NCI-H446 (cell line): ENCODE results near the gene STRBP.
"Not testable (repeated sequence)": the region's sequence is repeated elsewhere in the genome, so short reads cannot be mapped to it uniquely, and the experiment has no call there.

Experiments used
- DNase-seq, 2 experiments: peaks; one replicate each; lab custom pipeline; 2025; lab: John Stamatoyannopoulos, UW

The STRBP gene

DNA sequence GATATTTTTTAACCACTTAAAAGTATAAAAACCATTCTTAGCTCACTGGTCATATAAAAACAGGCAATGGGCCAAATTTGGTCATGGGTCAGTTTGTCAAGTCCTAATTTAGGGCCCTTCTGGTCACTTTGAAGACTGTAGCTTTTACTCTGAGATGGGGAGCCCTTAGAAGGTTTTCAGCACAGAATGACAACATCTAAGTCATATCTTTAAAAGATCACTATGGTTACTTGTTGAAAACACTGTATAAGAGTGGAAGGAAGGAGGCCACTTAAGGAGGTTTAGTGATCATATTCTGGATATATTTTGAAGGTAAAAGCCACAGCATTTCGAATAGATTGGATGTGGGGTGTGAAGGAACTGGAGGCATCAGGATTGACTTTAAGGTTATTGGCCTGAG is 76.7 kb downstream of the STRBP start:
- DNase-seq: no peak

DNA sequence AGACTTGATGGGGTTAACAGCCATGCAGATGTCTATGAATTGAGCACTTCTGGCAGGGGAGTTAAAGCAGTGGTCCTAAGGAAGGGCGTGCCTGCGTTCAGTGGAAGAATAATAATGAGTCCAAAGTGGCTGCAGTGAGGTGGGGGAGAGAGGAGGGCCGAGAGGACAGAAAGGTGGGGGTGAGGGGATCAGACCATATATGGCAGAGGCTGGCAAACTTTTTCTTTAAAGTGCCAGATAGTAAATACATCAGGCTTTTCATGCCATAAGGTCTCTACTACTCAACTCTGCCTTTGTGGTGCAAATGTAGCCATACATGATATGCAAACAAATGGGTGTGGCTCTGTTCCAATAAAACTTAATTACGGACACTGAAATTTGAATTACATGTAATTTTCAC is 77.1 kb downstream of the STRBP start:
- peak in 1 of 2 experiments; percentile 2 for DNase-seq

DNA sequence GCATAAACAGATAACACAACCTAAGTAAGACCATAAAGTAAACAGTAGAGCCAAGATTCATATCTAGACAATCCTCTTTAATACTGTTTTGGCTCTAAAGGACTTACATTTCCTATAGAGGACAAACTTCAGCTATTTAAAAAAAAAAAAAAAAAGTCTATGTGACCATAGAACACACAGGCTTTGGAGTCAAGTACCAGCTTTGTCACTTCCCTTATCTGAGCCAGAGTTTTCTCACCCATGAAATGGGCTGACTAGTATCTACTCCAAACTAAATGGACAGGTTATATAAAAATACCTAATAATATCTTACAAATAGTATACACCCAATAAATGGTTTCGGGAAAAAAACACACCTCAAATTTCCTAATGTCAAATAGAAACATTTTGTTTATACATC is 81.3 kb downstream of the STRBP start:
- no peak for DNase-seq

DNA sequence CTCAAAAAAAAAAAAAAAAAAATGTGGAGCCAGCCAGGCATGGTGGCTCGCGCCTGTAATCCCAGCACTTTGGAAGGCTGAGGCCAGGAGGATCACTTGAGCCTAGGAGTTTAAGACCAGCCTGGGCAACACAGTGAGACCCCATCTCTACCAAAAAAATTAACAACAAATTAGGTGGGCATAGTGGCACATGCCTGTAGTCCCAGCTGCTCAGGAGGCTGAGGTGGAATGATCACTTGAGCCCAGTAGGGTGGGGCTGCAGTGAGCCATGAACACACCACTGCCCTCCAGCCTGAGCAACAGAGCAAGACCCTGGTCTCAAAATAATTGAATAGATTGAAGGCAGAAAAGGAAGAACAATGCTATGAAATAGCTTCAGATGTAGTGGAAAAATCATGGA is 82.4 kb downstream of the STRBP start:
- not testable (repeated sequence) for DNase-seq

DNA sequence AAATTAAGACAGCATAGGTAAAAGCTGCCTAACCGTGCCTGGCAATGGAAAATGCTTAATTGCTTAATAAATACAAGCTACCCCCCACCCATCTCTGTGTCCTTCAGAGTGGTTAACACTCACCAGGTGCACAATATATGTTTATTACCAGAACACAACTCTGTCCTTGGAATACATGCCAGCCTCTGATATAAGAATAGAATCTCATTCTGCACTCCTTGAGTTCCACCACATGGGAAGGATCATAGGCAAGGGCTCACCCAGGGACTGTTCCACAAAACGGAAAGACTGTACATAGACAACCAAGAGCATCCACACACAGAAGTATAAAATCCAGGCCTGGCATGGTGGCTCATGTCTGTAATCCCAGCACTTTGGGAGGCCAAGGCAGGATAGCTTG is 91.4 kb downstream of the STRBP start:
- no peak for DNase-seq

DNA sequence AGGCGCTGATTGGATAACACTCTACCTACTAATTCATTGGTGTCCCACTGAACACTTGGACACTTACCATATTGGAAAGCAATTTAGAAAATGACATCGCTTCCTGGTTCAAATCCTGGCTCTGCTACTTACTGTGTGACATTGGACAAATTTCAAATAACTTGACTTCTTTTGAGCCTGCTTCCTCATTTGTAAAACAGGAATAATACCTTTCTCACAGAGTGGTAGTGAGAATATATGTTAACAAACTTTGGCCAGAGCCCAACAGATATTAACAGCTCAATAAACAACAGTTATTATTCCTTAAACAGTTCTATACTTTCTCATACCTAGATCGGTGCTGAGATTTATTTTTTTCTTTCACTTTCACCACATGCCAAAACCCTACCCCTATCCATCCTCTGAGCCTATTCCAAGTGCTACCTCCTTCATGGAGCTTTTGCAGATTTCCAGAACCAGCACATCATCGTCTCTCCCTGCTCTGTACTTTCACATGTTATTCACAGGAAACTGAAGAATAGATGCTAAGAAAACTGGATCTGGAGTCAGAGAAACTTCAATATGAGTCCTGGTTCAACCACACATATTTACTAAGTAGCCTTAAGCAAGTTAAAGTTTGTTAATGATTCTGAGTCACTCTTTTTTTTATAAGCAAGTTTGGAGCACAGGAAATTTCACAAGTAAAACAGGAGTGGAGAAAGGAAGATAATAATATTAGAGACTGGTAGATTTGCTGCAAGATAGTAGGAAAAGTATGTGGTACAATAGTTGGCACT is 92.3 kb downstream of the STRBP start:
- no peak for DNase-seq

DNA sequence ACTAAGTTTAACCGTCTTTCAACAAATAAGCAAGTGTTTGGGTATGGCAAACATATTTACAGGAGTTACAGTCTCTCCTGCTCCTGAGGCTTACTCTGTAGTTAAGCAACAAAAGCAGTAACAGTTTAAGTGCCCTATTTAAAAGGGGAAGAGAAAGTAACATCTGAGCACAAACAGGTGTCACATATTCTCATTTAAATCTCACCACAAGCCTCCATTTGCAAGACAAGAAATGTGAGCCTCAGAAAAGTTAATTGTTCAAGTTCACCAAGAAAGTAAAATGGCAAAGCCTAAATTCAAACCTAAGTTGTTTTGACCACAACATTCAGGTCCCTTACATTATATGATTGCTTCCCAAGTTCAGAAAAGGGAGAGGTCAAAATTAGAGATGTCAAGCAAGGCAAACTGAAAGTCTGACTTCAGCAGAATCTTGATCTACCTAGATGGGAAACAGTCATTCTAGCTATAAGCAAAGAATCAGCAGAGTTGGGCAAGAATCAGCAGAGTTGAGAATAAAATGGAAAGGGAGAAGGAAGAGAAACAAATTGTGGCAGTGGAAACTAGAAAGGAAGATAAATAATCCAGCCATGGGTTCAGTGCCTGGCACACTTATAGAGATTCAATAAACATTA is 93.4 kb downstream of the STRBP start:
- no peak for DNase-seq

DNA sequence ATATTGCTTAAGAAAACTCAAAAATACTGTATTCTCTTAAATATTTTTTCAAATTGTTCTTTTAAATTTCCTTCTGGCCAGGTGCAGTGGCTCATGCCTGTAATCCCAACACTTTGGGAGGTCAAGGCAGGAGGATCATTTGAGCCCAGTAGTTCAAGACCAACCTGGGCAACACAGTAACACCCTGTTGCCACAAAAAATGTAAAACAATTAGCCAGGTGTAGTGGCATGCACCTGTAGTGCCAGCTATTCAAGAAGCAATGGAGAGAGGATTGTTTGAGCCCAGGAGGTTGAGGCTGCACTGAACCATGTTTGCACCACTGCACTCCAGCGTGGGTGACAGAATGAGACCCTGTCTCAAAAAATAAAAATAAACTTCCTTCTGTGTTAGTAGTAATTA is 94.3 kb downstream of the STRBP start:
- no peak for DNase-seq

DNA sequence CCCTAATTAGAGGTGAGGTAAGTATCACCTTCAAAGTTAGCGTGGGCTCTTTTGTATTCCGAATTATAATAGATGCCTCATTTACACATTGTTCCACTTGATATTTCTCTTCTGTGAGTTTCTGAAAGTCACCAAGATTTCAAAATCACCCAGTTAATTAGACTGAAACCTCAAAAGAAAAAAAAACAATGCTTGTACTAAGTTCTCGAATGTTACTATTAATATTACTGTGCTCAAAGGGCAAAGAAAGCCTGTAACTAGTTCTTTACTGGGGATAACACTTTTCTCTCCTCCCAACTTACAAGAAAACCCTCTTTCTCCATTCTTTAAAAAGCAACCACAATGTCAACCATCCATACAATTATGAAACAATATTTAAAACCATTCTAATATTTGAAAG is 98.5 kb downstream of the STRBP start:
- DNase-seq: no peak

DNA sequence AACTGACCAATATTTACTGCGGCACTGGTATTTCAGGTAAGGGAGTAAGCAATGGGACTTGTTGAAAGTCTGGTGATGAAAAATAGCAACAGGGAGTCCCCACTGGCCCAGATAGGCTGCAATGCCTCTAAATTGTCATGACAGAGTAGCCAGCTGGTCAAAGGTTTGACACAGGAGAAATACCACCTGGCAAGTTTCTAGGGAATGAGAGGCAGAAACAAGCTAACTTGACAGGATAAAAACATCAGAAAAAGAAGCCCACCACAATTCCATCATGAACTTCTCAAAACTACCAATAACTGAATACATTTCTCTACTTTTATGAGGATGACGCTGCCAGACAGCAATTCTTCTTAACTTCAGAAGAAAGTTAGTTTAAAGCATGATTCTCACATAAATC is 99.8 kb downstream of the STRBP start:
- DNase-seq: no peak

DNA sequence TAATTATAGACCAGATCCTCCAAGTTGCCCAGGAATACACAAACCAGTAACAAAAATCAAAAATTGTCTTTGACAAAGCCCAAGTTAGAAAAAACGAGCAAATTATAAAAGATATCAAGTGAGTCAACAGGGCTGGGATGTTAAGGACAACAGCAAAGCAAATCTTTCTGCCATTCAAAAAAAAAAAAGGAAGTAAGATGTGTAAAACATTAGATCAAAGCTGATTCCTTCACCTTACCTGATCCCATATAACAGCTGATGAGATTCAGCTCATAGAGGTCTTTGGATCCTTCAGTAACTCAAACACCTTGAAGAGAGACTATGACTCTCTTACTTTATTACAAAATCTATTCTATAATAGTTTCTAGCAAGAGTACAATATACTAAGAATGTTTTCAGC is 100.9 kb downstream of the STRBP start:
- DNase-seq: no peak

DNA sequence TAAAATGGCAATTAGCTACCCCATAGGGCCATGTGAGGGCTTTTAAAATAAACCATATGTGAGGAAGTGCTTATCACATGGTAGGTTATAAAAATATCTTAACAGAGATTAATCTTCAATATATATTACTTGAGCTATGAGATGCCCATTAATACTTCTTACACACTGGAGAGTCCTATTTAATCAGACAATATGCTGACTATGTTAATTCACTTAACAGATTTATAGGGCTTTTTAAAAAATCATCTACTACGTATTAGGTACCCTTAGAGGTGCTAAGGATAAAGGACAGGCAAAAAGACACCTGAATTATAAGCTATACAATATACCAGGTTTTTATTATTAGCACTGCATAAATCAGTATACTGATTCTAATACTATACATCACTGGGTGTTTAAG is 102.6 kb downstream of the STRBP start:
- no peak for DNase-seq

DNA sequence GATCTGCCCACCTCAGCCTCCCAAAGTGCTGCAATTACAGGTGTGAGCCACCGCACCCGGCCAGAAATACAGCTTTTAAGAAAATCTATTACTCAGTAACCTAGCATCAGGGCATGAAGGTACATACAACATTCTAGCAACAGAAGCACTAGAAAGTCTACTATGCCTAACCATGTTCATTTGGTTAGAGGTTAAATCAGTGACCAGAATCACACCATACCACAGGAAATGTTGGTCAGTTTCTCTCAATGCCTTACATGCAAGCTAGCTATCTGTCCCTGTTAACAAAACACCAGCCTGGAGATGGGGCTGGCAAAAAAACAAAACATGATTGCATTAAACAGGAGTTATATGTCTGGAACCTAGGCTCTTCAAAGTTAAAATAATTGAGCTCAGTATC is 104.1 kb downstream of the STRBP start:
- DNase-seq: no peak

DNA sequence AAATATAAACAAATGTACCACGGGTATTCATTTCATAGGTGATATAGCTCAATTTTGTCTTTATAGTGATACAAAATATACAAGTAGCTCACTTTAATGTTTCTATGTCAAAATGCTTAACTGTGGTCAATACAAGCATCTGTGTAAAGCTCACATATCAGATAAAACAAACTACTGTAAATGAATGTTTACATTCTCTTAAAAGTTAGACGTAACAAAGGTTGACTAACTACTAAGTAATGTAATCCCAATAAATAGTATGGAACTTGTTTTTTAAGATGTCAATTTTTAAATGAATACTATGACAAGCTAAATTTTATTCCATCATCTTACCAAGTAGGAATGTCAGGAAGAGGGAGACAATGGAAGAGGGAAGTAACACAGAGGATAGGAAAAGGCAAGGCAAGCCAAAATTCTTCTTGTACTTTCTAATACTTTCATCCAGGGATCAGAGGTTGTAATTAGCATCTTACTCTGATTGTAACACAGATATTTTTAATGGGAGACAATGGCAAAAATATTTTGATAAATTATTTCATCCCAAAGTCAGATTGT is 105.5 kb downstream of the STRBP start:
- no peak for DNase-seq

DNA sequence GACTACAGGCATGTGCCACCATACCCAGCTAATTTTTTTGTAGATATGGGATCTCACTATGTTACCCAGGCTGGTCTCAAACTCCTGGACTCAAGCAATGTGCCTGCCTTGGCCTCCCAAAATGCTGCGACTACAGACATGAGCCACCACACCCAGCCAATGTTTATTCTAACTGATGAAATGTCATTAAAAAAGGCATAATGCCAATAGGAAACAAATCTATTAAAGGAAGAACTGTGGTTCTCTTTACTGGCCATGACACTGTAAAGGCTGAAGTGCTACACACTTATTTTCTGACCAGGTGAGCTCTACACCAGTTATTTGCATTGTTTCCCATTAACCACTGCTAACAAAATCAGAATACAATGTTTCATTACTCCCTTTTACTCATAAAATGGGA is 106.0 kb downstream of the STRBP start:
- DNase-seq: no peak

DNA sequence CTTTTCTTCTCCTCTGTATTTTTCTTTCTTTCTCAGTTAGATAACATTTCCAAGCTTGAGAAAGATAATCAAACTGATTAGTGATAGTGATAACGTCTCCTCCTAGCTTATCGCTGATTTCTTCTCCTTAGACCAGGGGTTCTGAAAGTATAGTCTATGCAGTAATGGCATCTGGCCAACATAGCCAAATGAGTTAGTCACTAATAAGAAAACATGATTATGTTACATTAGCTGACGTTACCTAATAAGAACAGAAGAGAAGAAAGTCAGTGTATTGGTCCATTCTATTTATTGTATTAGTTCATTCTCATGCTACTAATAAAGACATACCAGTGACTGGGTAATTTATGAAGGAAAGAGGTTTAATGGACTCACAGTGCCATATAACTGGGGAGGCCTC is 111.2 kb downstream of the STRBP start:
- no peak for DNase-seq

DNA sequence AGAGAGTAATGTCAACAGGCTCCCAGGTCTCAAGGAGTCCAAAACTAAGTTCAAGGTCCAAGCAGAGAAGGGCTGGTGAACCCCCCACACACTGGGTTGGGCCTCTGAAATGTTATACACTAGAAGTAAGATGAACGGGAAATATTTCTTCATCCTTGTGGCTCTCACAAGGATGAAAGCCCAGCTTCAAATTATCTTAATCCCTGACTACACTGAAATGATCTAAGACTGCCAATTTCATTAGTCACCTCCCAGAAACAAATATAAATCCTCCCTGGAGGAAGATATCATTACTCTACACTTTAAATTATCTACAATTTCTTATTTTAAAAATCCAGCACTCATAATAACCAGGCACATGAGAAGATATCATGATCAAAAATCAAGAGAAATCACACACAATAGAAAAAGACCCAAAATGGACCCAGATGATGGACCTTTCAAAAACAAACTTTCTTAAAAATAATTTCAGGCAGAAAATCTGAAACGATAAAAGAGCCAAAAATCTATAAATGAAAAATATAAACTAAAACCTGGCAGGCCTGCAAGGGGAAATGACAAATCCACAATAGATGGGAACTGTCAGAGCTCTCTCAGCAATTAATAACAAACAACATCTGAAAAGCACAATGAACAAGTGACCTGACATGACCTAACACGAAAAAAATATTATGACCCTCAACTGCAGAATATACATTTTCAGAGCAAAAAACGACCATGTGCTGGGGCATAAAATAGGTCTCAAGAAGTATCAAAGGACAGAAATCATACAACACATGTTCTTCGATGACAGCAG is 117.5 kb downstream of the STRBP start:
- DNase-seq: no peak

DNA sequence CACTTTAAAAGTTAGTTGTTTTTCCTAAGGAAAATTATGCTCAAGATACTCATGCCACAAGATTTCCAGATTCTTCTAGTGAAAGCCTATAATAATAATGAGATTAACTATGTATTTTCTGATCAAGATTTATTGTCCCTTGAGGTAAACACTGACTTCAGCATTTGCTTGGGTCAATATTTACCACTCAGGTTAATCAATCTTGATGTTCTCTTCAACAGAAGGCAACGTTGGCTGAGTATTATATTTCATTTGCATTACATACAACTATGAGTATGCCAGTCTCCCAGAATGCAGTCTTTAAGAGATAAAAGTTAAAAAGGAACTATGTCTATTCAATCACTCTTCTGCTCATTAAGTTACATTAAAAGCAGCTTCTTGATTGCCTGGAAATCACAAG is 119.3 kb downstream of the STRBP start:
- no peak for DNase-seq

DNA sequence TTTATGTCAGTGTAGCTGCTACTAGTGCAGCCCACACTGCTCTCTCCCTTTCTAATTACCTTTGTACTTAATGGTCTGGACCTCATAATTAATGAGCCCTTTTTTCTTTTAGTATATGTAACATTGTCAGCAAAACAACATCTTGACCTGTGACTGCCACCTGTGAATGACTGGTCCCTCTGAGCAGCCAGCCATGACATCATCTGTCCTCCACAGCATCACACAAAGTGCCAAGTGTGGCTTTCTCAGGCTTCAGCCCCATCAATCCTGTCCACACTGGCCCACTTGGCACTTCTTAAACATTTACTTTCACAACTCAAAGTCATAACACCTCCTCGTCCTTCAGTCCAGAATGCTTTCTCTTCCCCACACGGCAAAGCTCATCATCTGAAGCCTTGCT is 130.2 kb downstream of the STRBP start:
- no peak for DNase-seq

DNA sequence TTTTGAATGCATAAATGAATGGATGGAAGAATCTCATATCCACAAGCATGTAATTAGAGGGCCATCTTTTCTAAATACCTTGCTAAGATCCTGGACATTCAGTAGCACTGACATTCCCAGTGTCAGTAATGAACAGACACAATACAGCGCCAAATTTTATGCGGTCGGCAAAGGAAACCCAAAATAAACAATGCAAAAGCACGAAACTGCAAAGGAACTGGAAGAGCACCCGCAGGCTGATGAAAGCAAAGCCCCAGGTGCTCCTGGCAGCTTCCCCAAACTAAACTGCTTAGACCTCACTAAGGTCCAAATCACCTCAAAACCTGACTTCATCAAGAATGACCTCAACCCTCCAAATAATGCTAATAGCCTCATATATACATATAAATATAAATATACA is 133.0 kb downstream of the STRBP start:
- DNase-seq: no peak

DNA sequence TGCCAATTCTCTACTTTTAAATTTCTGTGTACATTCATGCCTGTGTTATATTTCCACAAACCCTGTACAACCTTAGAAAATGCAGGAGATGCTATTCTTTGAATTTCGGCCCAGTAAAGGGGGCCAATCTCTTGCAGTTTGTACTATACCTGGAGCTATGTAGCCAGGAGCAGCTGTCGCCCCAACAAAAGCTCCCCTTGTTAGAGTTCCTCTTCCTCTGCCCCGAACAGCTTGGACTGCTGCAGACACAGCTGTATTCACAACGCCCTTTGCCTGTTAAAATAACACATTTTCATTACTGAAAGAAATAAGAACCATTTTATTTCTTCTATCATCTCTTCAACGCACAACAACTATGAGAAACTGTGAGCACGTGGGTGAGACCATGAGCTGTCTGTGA is 135.7 kb downstream of the STRBP start:
- DNase-seq: no peak

DNA sequence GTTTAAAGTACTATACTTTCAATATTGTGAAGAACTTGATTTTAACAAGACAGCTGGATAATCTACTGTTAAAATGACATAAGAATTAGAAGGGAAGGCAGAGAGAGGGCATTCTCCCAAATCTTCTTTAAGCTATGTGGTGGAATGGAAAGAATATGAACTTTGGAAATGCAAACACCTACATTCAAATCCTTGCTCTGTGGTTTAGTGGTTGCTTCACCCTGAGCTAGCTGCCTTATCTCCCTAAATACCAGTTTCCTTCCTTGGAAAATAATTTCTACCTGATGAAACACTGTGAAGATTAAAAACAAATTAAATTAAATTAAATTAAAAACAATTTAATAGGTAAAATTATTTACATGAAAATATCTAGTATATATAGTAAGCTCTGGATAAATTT is 136.4 kb downstream of the STRBP start:
- no peak for DNase-seq

DNA sequence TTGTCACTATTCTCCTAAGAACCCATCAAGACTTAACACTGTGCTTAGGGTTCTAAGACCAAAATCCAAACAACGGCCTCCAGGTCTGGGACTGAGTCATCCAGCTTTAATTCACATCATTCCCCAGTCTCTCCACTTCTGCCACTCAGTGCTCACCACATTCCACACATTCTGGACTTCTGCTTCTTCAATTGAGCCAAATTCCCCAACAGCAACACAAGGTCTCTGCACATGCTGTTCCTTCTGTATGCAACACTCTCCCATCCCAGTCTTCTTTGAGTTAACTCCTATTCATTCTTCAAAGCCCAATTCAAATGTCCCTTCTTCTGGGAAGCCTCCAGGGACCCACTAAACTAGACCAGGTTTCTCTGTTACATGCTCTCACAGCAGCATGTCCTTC is 137.1 kb downstream of the STRBP start:
- DNase-seq: no peak
